Astrocyte of the spinal cord (primary cell): ENCODE data around the gene ALOX12.
"Not testable (repeated sequence)": the region's sequence is repeated elsewhere in the genome, so short reads cannot be mapped to it uniquely, and the experiment has no call there.

Experiments used
- DNase-seq: peaks from one replicate; pipeline ENCODE4 v3.0.0; 2011; ENCODE audit warnings: low read depth, low spot score
- H3K4me3 ChIP-seq: 2 replicates; pipeline ENCODE4 v1.5.1; 2011; ENCODE audit warnings: low read depth, mild to moderate bottlenecking, low read length, moderate library complexity
- CTCF ChIP-seq: IDR thresholded peaks from 2 replicates; pipeline ENCODE4 v1.5.1; 2012; ENCODE audit warnings: low read depth, mild to moderate bottlenecking, low read length, inconsistent platforms
- in situ Hi-C: cut with HindIII; loops from 2 replicates; pipeline ENCODE4 v1.10.0; 2017; ENCODE audit warnings: low sequenced_read_pairs

ALOX12 gene

GRCh38 chr17:7047566-7047965 is 51.7 kb downstream of the ALOX12 start:
- DNase-seq = no peak
- no peak for TF ChIP-seq CTCF
- in situ Hi-C loops = no loop called here
- H3K4me3 ChIP-seq = no peak overlapping the region

- no peak for DNase-seq
- H3K4me3 ChIP-seq = no peak overlapping the region
- TF ChIP-seq CTCF = no peak
- in situ Hi-C loops = no loop called here
Observed at GRCh38 chr17:7048968-7049367, 53.1 kb downstream of the ALOX12 start.

GRCh38 chr17:7050583-7050982 is 54.7 kb downstream of the ALOX12 start:
- H3K4me3 ChIP-seq, DNase-seq, in situ Hi-C loops: not testable (repeated sequence)

GRCh38 chr17:7056386-7056785 is 60.5 kb downstream of the ALOX12 start:
- in situ Hi-C loops = no loop called here
- H3K4me3 ChIP-seq = no peak overlapping the region
- no peak for TF ChIP-seq CTCF
- peak; percentile 27 for DNase-seq

- no peak for TF ChIP-seq CTCF
- DNase-seq = peak; percentile 62
- H3K4me3 ChIP-seq = no peak overlapping the region
- in situ Hi-C loops = no loop called here
Observed at GRCh38 chr17:7058831-7059447, 63.1 kb downstream of the ALOX12 start.
